NCI-H82 (cell line): Measurements from ENCODE around the gene ZNF253.
"Not testable (repeated sequence)": the region's sequence is repeated elsewhere in the genome, so short reads cannot be mapped to it uniquely, and the experiment has no call there.

Experiments
- DNase-seq: peaks from one replicate; lab custom pipeline; 2025; lab: John Stamatoyannopoulos, UW

ZNF253 gene

DNA sequence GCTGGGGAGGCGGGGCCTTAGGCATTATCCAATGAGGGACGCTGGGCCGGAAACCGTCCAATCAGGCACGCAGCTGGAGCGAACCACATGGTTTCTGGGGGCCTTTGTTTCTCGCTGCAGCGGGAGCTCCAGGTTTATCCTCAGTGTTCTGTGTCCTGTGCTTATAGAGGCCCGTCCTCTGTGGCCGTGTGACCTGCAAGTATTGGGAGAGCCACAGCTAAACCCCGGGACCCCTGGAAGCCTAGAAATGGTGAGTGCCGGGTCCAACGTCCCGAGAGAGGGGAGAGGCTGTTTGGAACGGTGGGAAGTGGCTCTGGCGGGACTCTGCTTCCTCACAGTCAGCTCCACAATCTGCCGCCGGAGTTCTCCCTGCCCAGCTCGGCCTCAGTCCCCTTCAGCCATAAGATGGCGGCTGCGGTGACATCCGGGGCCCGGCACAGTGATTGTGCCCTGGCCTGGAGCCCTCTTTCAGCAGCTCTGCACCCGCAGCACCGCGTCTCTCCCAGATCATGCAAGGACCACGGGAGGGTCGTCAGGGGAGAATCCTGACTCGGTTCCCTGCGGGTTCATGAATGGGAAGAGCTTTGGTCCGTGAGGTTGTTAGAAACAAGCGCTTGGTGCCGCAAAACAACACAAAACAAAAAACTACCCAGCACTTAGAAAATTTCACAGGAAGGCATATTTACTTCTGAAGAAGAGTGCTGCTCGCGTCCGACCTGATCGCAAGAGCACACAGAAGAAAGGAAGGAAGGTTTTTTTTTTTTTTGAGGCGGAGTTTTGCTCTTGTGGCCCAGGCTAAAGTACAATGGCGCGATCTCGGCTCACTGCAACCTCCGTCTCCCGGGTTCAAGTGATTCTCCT is at the start of gene ZNF253:
Gene ZNF253, plus strand, starts transcription at position 133 of the 861 bp plus-strand sequence. Its CDS starts 115 bp downstream, at position 248.
- peak; percentile 99 for DNase-seq

DNA sequence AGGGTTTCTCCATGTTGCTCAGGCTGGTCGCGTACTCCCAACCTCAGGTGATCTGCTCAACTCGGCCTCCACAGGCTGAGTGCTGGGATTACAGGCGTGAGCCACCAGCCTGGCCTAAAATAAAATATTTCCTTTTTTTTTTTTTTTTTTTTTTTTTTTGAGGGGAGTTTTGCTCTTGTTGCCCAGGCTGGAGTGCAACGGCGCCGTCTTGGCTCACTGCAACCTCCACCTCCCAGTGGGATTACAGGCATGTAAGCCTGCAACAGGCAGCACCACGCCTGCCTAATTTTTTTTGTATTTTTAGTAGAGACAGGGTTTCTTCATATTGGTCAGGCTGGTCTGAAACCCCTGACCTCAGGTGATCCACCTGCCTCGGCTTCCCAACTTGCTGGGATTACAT is 49.0 kb upstream of the ZNF253 start:
- no peak for DNase-seq

DNA sequence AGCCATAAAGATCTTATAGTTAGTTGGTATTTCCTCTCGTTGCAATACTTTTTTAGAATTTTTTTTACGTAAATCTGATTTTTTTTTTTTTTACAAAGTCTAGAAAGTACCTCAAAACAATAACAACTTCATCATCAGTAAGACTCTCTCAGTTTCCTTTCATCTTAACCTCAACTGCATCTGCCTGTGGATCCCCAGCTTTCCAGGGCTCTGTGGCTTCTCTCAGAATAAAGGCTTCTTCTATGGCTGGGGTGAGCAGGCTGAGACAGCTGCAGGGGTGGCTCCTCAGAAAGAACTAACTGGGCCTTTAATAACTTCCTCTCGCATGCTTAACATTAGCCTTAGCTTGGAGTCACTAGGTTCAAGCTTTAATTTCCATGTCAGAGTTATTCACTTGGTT is 48.3 kb upstream of the ZNF253 start:
- DNase-seq: no peak

DNA sequence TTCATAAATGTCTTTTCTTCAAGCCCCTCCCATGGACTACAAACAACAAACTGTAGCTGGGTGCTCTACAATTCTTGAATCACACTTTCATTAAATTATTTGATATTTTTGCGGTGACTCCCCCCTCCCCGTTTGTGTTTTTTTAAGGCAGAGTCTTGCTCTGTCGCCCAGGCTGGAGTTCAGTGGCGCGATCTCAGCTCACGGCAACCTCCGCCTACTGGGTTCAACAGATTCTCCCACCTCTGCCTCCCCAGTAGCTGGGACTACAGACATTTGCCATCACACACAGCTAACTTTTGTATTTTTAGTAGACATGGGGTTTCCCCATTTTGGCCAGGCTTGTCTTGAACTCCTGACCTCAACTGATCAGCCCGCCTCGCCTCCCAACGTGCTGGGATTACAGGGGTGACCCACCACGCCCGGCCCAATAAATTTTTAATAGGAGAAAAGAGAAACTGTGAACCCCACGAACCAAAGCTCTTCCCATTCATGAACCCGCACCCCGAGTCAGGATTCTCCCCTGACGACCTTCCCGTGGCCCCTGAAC is 44.8 kb upstream of the ZNF253 start:
- no peak for DNase-seq

DNA sequence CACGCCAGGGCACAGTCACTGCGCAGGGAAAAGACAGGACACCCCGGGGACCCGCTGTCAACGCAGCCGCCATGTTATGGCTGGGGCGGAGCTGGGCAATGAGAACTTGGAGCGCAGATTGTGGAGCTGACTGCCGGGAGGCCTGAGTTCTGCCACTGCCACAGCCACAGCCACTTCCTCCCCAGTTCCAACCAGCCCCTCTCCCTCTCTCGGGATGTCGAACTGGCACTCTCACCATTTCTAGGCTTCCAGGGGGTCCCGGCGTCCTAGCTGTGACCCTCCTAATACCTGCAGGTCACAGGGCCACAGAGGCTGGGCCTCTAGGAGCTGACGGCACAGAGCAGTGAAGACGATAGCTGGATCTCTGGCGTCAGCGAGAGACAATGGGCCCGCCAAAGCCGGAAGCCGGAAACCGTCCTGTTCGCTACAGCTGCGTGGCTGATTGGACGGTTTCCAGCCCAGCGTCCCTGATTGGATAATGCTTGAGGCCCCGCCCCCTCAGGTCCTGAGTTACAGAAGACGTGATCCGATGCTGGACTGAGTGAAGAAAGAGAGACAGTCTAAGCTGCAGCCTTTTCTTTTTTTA is 44.2 kb upstream of the ZNF253 start, which contains the start of gene ZNF506:
Gene ZNF506, minus strand, starts transcription at position 385 of the 586 bp plus-strand sequence. Its CDS starts 147 bp downstream, at position 238.
- DNase-seq: peak; percentile 99

DNA sequence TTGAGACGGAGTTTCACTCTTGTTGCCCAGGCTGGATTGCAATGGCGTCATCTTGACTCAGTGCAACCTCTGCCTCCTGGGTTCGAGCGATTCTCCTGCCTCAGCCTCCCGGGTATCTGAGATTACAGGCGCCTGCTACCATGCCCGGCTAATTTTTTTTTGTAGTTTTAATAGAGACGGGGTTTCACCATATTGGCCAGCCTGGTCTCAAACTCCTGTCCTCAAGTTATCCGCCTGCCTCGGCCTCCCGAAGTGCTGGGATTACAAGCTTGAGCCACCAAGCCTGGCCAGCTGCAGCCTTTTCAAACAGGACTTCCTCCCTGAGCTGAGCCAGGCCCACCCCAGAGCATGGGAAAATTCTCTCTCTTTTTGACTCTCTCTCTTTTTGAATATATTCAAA is 43.7 kb upstream of the ZNF253 start:
- DNase-seq: peak; percentile 51

DNA sequence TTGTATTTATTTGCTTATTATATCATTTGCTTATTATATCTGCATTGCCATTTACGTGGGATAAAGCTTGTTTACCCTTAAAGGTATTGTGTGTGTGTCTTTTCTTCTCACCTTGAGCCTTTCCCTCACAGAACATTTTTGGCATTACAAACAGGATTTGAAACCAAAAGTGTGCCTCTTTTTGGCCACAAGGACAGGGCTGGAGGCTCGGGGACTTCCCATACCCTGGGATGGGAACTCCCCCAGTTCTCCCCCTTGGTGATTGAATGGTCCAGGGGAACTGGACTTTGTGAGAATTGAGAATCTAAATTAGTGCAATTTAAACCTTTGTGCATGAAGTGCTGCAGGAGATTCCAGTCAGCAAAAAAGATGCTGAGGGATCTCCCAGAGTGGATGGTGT is 41.8 kb upstream of the ZNF253 start:
- no peak for DNase-seq

DNA sequence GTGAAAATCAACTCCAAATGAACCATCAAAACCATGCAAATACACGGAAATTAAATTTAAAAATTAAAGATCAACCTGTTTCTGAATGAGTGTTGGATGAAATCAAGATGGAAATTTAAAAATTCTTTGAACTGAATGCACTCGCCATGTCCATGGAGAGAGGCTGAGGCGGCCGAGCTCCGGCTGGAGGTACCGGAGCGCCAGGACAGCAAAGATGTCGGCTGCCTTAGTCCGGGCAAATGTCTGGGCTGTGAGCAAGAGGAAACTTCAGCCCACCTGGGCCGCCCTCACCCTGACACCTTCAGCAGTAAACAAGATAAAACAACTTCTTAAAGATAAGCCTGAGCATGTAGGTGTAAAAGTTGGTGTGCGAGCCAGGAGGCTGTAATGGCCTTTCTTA is 38.8 kb upstream of the ZNF253 start:
- no peak for DNase-seq

DNA sequence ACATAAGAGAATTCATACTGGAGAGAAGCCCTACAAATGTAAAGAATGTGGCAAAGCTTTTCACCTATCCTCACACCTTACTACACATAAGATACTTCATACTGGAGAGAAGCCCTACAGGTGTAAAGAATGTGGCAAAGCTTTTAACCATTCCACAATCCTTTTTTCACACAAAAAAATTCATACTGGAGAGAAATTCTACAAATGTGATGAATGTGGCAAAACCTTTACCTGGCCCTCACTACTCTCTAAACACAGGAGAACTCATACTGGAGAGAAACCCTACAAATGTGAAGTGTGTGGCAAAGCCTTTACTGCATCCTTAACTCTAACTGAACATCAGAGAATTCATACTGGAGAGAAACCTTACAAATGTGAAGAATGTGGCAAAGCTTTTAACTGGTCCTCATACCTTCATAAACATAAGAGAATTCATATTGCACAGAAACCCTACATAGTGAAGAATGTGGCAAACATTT is 30.1 kb upstream of the ZNF253 start:
- DNase-seq: no peak

DNA sequence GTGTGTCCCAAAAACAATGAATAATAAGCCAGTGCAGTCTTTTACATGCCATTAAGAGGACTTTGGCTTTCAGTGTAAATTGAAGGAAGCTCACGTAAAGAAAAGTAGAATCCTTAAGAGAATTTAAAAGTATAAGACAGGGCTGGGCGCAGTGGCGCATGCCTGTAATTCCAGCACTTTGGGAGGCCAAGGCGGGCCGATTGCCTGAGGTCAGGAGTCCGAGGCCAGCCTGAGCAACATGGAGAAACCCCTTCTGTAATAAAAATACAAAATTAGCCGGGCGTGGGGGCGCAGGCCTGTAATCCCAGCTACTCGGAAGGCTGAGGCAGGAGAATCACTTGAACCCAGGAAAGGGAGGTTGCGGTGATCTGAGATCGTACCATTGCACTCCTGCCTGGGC is 17.9 kb upstream of the ZNF253 start:
- DNase-seq: no peak

DNA sequence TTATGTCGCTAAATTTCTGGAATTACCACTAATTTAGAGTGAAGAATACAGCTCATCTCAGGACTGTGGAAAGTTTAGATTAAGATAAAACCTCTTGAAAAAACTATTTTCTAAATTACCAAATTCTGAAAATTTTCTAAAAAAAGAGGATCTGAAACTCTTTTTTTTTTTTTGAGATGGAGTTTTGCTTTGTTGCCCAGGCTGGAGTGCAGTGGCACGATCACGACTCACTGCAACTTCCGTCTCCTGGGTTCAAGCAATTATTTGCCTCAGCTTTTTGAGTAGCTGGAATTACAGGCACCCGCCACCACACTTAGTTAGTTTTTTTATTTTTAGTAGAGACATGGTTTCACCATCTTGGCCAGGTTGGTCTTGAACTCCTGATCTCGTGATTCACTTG is 16.6 kb upstream of the ZNF253 start:
- no peak for DNase-seq

DNA sequence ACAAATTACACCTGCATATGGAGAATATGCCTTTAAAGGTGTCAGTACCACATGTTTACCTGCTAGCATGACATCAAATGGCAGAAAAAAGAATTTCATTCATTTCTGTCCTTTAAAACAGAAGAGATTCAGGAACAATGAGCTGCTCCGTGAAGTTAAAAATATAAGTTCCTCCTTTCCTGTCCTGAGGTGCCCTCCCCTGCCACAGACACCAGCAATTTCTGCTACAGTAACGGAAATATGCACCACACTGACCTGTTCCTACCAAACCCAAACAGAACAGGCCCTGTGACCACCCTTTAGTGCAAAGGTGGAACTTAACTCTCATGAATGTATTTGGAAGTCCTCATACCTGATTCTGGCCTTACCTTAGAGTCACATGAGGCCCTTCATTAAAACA is 13.9 kb upstream of the ZNF253 start:
- not testable (repeated sequence) for DNase-seq

DNA sequence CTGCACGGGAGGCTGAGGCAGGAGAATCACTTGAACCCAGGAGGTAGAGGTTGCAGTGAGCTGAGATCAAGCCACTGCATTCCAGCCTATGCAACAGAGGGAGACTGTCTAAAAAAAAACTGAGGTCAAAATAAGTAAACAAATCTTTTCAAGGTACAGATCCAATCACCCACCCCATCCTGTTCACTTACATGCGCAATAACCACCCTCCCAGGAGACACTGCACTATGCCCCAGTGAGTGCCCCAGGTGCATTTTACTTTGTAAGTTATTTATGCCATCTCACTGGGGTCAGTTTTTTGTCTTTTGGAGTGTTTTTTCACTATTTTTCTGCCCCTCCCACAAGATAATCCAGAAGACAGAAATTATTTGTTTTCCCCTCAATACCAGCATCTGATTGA is 6.9 kb upstream of the ZNF253 start:
- no peak for DNase-seq

DNA sequence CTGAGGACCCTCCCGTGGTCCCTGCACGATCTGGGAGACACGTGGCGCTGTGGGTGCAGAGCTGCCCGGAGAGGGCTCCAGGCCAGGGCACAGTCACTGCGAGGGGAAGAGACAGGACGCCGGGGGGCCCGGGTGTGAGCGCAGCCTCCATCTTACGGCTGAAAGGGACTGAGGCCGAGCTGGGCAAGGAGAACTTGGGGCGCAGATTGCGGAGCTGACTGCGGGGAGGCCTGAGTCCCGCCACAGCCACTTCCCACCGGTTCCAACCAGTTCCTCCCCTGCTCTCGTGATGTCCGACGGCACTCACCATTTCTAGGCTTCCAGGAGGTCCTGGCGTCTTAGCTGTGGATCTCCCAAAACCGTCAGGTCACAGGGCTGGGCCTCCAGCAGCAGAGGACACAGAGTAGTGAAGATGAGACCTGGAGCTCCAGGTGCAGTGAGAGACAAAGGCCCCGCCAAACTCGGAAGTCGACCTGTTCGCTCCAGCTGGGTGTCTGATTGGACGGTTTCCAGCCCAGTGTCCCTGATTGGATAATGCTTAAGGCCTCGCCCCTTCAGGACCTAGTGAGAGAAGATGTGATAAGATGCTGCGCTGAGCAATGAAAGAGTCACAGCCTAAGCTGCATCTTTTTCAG is 4.8 kb upstream of the ZNF253 start:
- no peak for DNase-seq

DNA sequence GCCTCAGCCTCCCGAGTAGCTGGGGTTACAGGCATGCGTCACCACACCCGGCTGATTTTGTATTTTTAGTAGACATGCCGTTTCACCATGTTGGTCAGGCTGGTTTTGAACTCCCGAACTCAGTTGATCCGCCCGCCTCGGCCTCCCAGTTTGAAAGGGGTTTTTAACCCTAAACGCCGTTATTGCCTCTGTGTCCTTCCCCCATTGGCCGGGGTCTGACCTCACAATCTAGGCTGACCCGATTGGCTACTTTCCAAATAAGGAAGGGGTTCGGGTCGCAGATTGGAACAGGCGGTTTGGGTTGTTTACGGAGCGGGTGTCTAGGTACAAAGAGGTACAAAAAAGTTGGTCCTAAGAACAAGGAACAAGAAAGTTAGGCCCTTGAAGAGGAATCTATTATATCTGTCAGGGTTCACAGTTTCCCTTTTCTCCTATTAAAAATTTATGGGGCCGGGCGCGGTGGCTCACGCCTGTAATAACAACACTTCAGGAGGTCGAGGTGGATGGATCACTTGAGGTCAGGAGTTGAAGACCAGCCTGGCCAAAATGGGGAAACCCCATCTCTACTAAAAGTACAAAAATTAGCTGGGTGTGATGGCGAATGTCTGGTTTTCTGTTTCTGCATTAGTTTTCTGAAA is 1.0 kb downstream of the ZNF253 start:
- DNase-seq: peak; percentile 72

DNA sequence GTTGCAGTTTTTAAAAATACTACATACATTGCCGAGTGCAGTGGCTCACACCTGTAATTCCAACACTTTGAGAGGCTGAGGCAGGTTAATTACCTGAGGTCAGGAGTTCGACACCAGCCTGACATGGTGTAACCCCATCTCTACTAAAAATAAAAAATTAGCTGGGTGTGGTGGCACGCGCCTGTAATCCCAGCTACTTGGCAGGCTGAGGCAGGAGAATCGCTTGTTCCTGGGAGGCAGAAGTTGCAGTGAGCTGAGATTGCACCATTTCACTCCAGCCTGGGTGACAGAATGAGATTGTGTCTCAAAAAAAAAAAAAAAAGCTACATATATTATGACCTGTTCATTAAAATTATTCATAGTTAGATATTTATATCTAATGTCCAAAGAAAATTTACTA is 4.4 kb downstream of the ZNF253 start:
- DNase-seq: not testable (repeated sequence)

DNA sequence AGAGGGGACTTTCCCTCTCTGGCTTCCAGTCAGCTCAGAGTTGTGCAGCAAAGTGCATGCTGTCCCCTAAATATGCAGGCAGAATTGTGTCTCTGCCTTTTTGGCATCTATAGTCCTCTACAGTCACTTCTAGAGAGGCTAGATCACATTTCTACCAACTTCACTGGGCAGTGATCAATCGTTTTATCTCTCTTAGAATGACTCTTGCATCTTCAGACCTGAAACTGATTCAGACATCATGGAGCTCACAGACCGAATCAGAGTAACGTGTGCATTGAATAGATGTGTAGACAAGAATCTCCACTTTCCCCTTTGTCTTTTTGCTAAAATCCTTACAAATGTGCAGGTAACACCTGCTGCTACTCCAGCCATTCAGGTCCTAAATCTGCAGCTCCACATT is 6.2 kb downstream of the ZNF253 start:
- DNase-seq: no peak

DNA sequence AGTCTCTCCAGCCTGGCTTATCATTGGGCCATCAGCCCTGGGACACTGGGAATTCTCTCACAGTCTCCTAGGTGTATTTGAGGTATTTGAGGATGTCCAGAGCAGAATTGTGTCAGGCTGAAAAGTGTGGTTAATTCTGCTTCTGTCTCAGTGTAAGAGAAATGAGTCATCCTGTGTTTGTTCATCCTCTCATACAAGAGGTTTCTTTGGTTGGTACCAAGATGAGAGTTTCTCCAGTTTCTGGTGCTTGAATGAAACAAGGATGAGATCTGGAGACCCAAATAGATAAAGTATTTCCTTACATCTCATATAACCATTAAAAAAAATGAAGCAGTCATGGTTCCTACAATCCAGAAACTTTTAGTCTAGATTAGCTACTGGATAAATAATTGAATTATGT is 7.7 kb downstream of the ZNF253 start:
- no peak for DNase-seq

DNA sequence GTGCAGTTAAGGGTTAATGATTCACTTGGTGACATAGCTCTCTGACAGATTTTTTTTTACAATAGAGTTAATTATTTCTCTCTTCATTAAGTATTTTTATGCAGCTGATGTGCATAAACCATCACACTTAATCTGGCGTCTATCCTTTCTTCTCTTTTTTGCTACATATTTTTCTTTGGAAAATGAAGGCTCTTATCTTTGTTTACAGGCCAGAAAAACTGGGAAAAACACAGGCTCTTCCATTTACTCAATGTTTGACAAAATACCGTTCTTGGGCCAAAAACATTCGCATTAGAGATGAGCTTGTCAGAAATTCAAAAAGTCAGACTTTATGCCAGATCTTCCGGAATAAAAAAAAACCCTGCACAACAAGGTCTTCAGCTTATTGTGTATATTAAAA is 12.0 kb downstream of the ZNF253 start:
- no peak for DNase-seq

DNA sequence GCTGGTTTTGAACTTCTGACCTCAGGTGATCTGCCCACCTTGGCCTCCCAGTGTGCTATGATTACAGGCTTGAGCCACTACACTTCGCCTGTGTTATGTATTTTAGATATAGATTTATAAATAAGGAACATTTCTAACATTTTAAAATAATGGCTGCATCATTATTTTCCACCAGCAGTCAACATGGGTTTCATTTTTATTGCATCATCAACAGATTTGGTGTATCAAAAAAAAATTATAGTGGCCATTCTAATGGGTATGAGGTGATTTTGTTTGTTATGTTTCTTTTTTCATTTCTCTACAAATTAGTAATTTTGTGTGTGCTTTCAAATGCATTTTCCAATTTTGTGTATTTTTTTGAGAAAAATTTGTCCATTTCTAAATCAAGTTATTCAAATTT is 18.9 kb downstream of the ZNF253 start:
- DNase-seq: no peak

DNA sequence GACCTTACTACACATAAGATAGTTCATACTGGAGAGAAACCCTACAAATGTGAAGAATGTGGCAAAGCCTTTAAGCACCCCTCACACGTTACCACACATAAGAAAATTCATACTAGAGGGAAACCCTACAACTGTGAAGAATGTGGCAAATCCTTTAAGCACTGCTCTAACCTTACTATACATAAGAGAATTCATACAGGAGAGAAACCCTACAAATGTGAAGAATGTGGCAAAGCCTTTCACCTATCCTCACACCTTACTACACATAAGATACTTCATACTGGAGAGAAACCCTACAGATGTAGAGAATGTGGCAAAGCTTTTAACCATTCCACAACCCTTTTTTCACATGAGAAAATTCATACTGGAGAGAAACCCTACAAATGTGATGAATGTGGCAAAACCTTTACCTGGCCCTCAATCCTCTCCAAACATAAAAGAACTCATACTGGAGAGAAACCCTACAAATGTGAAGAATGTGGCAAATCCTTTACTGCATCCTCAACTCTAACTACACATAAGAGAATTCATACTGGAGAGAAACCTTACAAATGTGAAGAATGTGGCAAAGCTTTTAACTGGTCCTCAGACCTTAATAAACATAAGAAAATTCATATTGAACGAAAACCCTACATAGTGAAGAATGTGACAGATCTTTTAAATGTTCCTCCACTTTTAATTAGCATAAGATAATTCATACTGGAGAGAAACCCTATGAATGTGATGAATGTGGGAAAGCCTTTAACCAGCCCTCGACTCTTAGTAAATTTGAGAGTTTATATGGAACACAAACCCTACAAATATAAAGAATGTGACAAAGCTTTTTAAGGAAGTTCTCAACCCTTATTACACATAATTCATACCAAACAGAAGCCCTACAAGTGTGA is 26.6 kb downstream of the ZNF253 start:
- not testable (repeated sequence) for DNase-seq
